Esophagus squamous epithelium (tissue), 4 donors: ENCODE measurements around the gene SYT2.

Source experiments
- POLR2A ChIP-seq, 4 donors: fragments of 450-650 bp; IDR thresholded peaks; one replicate each; pipeline ENCODE4 v1.6.1; 2017; ENCODE audit warnings: antibody characterized with exemption in 4 of 4, mild to moderate bottlenecking in 4 of 4, moderate library complexity in 3 of 4
- TF ChIP-seq, protein P1 (sequence below), 6 experiments: fragments of 450-650 bp in 4 of 6; fragments of 200-600 bp in 2 of 6; sonication (generic) in 2 of 6; IDR thresholded peaks; one replicate each; pipeline ENCODE4 v1.5.1; 2016 to 2019; ENCODE audit warnings: antibody characterized with exemption in 6 of 6, mild to moderate bottlenecking in 4 of 6, moderate library complexity in 4 of 6

DNA sequence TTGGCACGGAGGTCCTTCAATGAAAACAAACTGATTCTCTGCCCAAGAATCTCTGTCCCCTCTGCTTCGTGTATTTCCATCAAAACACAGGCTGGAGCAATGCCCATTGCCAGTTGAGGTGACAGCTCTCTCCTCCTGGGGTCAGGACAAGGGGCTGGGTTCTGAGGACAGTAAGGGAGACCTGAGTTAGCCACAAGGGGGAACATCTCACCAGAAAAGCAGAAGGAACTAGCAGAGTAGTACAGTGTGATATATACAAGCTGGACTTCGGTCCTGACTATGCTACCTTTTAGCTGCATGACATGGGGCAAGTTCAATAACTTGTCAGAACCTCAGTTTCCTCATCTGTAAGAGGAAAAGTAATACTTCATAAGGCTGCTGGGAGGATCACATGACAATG is 50.3 kb downstream of the SYT2 start:
- no peak for TF ChIP-seq POLR2A (IDR thresholded peaks at IDR 0.05)
- TF ChIP-seq, protein P1, sequence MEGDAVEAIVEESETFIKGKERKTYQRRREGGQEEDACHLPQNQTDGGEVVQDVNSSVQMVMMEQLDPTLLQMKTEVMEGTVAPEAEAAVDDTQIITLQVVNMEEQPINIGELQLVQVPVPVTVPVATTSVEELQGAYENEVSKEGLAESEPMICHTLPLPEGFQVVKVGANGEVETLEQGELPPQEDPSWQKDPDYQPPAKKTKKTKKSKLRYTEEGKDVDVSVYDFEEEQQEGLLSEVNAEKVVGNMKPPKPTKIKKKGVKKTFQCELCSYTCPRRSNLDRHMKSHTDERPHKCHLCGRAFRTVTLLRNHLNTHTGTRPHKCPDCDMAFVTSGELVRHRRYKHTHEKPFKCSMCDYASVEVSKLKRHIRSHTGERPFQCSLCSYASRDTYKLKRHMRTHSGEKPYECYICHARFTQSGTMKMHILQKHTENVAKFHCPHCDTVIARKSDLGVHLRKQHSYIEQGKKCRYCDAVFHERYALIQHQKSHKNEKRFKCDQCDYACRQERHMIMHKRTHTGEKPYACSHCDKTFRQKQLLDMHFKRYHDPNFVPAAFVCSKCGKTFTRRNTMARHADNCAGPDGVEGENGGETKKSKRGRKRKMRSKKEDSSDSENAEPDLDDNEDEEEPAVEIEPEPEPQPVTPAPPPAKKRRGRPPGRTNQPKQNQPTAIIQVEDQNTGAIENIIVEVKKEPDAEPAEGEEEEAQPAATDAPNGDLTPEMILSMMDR (IDR thresholded peaks at IDR 0.05) = no peak
